Activated naive CD4-positive, alpha-beta T cell treated with anti-CD3 and anti-CD28 coated beads for 36 hours (primary cell): ENCODE measurements around the gene NTMT1. TPM values are rescaled to one million over a fixed set of nuclear protein-coding genes. Genes with fewer than 3 reads are reported as not detected.
A peak's percentile ranks its signal among the peaks of the same experiment; 100 is the strongest.

Source experiments
- CTCF ChIA-PET: fragments of 350-600 bp; sonication (Branson Sonifier 250); formaldehyde crosslinking; loops from one replicate; lab custom pipeline; 2021; ENCODE audit warnings: antibody characterized with exemption; lab: Charles Lee
- DNase-seq: peaks from one replicate; pipeline ENCODE4 v3.0.0-alpha.2; 2020
- H3K27ac Mint-ChIP-seq: one replicate; pipeline ENCODE4 v1.8.0; 2021; ENCODE audit warnings: mild to moderate bottlenecking, mixed read lengths
- H3K27me3 Mint-ChIP-seq: one replicate; pipeline ENCODE4 v1.8.0; 2021; ENCODE audit warnings: low read depth, mixed read lengths
- H3K36me3 Mint-ChIP-seq: one replicate; pipeline ENCODE4 v1.8.0; 2021; ENCODE audit warnings: low read depth, mixed read lengths
- H3K4me1 Mint-ChIP-seq: one replicate; pipeline ENCODE4 v1.8.0; 2021; ENCODE audit warnings: low read depth, mixed read lengths
- H3K4me3 Mint-ChIP-seq: one replicate; pipeline ENCODE4 v1.8.0; 2021; ENCODE audit warnings: mild to moderate bottlenecking, moderate library complexity, mixed read lengths
- H3K9me3 Mint-ChIP-seq: one replicate; pipeline ENCODE4 v1.8.0; 2021; ENCODE audit warnings: mixed read lengths
- intact Hi-C: fragments of 100-400 bp; cut with micrococcal nuclease; formaldehyde crosslinking; loops from one replicate; pipeline ENCODE4 v1.15.1; 2023
- total RNA-seq, 2 experiments: library from RNA; stranded (reverse); gene quantifications; one replicate each; pipeline ENCODE4 v1.2.3, GENCODE V29; 2021

NTMT1 gene
- total RNA-seq, 2 experiments from 2014 or later = 58.6 to 59.3 TPM

DNA sequence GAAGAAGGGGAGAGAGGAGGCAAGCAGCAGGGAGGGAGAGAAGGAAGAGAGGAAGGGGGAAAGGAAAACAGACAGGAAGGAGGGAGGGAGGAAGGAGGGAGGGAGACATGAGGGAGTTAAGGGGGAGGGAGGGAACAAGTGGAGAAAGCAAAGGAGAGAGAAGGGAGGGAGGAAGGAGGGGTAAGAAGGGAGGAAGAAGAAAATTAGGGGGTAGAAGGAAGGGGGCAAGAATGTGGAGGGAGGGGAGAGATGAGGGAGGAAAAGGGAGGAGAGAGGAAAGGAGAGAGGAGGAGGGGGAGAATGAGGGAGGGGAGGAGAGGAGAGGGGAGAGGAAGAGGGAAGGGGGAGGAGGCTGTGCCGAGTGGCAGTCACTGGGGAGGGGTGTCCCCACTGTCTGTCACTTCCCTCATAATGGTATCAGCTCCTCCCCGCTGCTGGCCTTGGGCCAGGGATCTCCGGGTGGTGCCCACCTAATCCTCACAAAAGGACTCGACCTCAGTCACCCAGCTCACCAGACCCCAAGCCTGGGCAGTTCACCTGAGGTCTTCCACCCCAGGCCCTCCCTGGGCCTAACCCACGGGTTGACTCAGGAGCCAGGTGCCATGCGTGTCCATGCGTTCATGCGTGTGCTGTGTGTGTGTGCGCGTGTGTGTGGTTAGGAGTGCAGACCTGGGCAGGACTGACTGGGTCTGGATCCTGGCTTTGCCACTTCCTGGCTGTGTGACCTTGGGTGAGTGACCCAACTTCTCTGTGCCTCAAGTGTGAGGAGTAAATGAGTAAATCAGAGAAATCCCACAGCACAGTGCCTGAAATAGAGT, 23.2 kb upstream of the NTMT1 start:
- peak; percentile 46 for DNase-seq
- H3K9me3 Mint-ChIP-seq = no peaks in the 10 kb centered on the region
- H3K36me3 Mint-ChIP-seq = no peaks in the 10 kb centered on the region
- H3K4me3 Mint-ChIP-seq = no peak overlapping the region
- peaks cover 6% of the 10 kb centered on the region for H3K27me3 Mint-ChIP-seq
- H3K27ac Mint-ChIP-seq = no peak overlapping the region
- CTCF ChIA-PET = no interaction called here
- peaks cover 29% of the 10 kb centered on the region for H3K4me1 Mint-ChIP-seq
- intact Hi-C loops = no loop called here

DNA sequence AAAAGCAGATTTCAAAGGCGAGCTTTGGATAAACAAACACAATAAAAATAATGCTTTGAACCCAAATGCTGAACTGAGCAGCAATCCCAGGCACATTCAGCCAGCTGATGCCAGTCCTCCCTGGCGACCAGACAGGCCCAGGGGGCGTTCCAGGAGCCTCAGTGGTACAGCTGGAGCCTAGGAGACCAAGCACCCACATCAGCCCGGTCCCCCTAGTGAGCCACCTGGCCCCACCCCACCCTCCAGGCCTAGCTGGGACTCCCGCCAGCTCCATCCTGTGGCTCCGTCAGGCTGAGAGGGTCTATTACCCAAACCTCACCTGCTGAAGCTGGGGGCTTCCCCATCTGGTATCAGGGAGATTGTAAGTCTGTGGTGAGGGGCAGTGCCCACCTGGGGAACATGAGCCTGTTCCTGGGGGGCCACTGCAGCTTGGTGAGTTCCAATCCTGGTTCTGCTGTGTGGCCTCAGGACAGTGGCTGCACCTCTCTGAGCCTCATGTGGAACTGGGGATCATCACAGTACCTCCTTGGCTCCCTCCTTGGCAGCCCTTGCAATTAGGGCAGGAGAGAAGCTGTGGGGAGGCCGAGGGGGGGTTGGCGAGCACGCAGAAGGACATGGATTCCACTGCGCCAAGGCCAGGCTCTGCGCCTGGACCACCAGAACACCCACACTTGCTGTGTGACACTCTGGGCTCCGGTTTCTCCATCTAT, 21.8 kb upstream of the NTMT1 start:
- intact Hi-C loops = no loop called here
- no peaks in the 10 kb centered on the region for H3K9me3 Mint-ChIP-seq
- no peak overlapping the region for H3K4me3 Mint-ChIP-seq
- H3K36me3 Mint-ChIP-seq = no peaks in the 10 kb centered on the region
- no peaks in the 10 kb centered on the region for H3K27me3 Mint-ChIP-seq
- H3K4me1 Mint-ChIP-seq = peaks cover 26% of the 10 kb centered on the region
- DNase-seq = no peak
- no peak overlapping the region for H3K27ac Mint-ChIP-seq
- CTCF ChIA-PET = interaction anchor here (0.7 to 3.3 kb wide), 4 partner anchors 12 to 284 kb away, joined by 3 to 18 read pairs (median 3); no protein-coding TSS in a partner anchor

DNA sequence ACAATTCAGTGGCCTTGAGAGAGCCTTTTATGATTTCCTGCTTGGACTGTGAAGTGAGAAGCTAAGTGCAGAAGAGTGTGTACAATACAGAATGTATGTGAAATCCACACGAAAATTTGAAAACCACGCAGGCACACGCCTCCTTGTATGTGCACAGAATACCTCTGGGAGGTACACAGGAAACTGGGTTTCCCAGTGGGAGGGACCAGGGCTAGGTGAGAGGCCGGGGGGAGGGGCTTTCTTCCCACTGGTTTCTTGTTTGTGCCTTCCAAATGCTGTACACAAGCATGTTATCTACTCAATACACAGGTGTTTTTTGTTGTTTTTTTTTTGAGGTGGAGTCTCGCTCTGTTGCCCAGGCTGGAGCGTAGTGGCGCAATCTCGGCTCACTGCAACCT, 21.2 kb upstream of the NTMT1 start:
- Mint-ChIP-seq H3K27me3 (no peaks in the 10 kb centered on the region), H3K36me3 (no peaks in the 10 kb centered on the region), H3K9me3 (no peaks in the 10 kb centered on the region), H3K27ac (no peak overlapping the region), H3K4me1 (peaks cover 29% of the 10 kb centered on the region), H3K4me3 (no peak overlapping the region)
- no peak for DNase-seq
- CTCF ChIA-PET = interaction anchor here (0.7 to 4.8 kb wide), 6 partner anchors 11 to 465 kb away, joined by 3 to 25 read pairs (median 6); no protein-coding TSS in a partner anchor
- intact Hi-C loops = loop anchor here (5.0 kb wide), 1 partner anchor 107 kb away; no protein-coding TSS in a partner anchor

DNA sequence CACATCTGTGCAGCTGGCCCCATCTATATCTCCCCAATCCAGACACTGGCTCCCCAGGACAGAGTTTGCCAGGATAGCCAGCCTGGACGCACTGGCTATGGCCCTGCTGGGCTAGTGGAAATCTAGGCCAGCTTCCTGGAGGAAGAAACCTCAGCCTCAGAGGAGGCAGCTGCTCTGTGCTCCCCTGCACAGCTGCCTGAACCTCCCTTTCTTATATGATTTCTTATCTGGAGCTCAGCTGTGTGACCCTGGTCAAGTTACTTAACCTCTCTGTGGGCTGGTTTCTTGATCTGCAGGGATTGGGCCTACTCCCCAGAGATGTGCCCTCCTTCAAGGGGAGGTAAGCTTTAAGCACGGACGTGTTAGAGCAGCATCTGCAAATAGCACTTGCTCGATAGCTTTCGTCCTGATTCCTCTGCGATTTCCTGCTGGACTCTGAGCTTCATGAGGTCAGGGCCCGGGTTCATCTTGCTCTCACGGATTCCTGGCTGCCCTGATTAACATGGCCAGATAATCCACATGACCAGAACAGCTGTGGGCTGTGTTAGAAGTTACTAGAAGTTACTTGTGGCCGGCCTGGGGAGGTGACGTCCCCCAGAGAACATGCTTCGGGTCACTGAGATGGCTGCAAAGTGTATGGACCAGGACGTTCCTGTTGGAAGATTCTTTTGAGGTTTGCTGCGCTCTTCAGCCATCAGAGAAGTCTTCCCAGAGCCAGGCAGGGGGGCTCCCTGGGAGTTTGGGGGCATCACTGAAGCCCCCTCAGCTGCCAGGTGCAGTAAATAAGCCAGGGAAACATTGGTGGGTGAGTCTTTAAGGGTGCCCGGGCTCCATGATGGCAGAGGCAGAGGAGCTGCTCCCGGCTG, 19.6 kb upstream of the NTMT1 start:
- CTCF ChIA-PET = interaction anchor here (1.5 to 4.8 kb wide), 5 partner anchors 18 to 474 kb away, joined by 5 to 25 read pairs (median 9); no protein-coding TSS in a partner anchor
- DNase-seq = no peak
- H3K27ac Mint-ChIP-seq = no peak overlapping the region
- no peaks in the 10 kb centered on the region for H3K9me3 Mint-ChIP-seq
- peaks cover 37% of the 10 kb centered on the region for H3K4me1 Mint-ChIP-seq
- no peaks in the 10 kb centered on the region for H3K27me3 Mint-ChIP-seq
- intact Hi-C loops = loop anchor here (1.0 to 5.0 kb wide), 3 partner anchors 109 to 431 kb away; no protein-coding TSS in a partner anchor
- H3K36me3 Mint-ChIP-seq = no peaks in the 10 kb centered on the region
- no peak overlapping the region for H3K4me3 Mint-ChIP-seq

DNA sequence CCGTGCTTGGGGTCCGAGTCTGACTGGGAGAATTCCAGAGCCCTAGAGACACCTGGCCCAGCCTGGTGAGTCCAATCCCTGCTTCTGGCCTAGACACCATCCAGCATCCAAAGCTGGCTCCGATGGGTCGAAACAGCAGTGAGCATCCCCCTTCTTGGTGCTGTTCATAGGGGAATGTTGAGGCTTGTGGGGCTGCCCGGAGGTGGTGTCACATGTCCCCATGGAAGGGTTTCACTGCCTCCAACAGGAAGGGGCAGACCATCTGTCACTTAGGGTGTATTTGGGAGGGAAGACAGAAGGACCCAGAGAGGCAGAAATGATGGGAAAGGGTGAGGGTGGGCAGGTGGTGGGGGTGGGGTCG, 19.0 kb upstream of the NTMT1 start:
- peaks cover 37% of the 10 kb centered on the region for H3K4me1 Mint-ChIP-seq
- no peaks in the 10 kb centered on the region for H3K27me3 Mint-ChIP-seq
- no peak overlapping the region for H3K4me3 Mint-ChIP-seq
- CTCF ChIA-PET = interaction anchor here (1.5 to 4.8 kb wide), 5 partner anchors 17 to 475 kb away, joined by 5 to 25 read pairs (median 9); no protein-coding TSS in a partner anchor
- no peaks in the 10 kb centered on the region for H3K36me3 Mint-ChIP-seq
- H3K9me3 Mint-ChIP-seq = no peaks in the 10 kb centered on the region
- no peak for DNase-seq
- intact Hi-C loops = loop anchor here (1.0 to 5.0 kb wide), 3 partner anchors 110 to 432 kb away; no protein-coding TSS in a partner anchor
- H3K27ac Mint-ChIP-seq = peak overlapping the region; percentile 65

DNA sequence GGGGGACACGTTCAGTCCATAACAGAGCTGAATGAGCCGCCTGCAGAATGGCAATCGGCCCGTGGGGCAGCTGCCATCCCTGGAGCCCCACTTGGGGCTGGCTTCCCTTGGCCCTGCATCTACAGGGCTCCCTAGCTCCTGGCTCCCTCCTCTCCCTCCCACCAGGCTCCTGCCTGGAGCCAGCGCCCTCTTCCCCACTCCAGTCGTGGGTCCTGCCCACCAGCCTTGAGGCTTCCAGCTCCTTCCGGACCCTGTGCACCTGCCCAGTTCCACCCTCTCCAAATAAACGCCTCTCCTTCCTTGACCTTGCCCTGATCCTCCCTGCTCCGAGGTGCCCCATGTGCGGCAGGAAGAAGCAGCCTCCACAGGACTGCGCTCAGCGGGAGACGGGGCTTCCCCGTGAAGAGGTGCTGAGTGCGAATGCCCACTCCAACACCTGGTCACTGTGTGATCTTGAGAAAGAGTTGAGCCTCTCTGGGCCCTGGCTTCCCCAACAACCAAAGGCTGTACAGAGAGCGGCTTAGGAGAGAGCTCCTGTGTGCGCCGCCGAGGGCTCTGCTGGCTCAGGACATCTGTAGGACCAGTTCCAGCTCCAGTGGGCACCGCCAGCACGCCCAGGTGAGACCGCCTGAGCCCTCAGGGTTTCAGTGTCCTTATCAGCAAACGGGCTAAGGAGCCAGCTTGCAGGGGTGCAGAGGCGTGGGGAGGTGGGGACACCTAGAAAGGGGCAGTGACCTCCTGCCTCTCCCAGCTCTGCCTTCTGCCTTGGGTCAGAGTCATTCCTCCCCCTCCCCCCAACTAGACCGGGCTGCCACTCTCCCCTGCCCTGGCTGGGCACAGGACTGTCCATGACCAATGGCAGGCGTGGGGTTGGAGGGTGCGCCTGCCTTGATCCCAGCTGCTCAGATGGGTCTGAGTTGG, 17.1 kb upstream of the NTMT1 start:
- no peaks in the 10 kb centered on the region for H3K27me3 Mint-ChIP-seq
- H3K4me1 Mint-ChIP-seq = peaks cover 32% of the 10 kb centered on the region
- no peaks in the 10 kb centered on the region for H3K36me3 Mint-ChIP-seq
- no peak for DNase-seq
- H3K9me3 Mint-ChIP-seq = no peaks in the 10 kb centered on the region
- H3K27ac Mint-ChIP-seq = no peak overlapping the region
- CTCF ChIA-PET = interaction anchor here (0.7 to 4.8 kb wide), 8 partner anchors 12 to 680 kb away, joined by 3 to 25 read pairs (median 4); partner anchors contain the start of genes C9orf50 and IER5L
- intact Hi-C loops = loop anchor here (5.0 kb wide), 1 partner anchor 112 kb away; no protein-coding TSS in a partner anchor
- H3K4me3 Mint-ChIP-seq = no peak overlapping the region

DNA sequence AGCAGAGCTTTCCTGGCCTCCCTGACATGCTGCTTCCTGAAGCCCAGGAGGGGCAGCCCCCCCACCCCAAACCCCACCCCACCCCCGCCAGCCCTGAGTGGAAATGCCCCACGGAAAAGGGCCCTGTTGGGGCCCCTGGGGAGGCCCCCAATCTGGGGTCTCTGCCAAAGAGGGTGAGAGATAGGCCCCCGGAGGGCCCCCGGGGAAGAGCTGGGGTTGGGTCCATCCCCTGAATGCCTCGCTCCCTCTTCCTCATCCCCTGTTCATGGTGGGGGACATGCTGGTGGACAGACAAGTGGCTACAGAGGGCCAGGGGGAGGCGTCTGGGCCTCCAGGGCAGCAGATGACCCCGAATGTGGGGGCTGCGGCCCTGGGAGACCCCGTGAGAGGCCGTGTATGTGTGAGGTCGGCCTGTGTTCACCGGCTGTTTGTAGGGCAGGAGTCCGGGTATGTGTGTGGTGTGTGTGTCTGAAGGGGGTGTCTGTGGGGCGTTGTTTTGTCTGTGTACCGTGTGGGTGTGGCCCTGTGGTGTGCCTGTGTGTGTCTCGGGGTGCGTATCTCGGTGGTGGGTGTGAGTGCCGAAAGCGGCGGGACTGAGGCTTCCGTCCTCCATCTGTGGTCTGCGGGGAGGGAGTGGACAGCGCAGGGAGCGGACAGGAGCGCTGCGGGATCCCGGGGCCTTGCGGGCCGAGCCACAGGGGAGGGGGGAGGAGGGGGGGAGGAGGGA, 16.3 kb upstream of the NTMT1 start:
- intact Hi-C loops = loop anchor here (1.0 to 5.0 kb wide), 4 partner anchors 112 to 478 kb away; no protein-coding TSS in a partner anchor
- no peaks in the 10 kb centered on the region for H3K36me3 Mint-ChIP-seq
- CTCF ChIA-PET = interaction anchor here (0.7 to 4.8 kb wide), 7 partner anchors 11 to 681 kb away, joined by 3 to 25 read pairs (median 4); partner anchors contain the start of genes C9orf50 and IER5L
- H3K27me3 Mint-ChIP-seq = no peaks in the 10 kb centered on the region
- peaks cover 28% of the 10 kb centered on the region for H3K4me1 Mint-ChIP-seq
- H3K4me3 Mint-ChIP-seq = peak overlapping the region; percentile 79
- no peak overlapping the region for H3K27ac Mint-ChIP-seq
- no peaks in the 10 kb centered on the region for H3K9me3 Mint-ChIP-seq
- no peak for DNase-seq

DNA sequence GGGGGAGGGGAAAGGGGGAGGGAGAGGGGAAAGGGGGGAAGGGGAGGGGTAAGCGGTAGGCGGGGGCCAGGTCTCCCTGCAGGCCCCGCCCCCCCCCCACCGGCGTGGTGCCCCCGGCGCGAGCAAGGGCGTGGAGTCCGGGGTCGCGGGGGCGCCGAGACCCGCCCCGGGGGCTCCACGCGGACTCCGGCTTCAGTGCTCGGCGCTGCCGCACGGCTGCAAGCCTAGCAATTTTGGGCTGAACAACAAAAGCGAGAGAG, 15.8 kb upstream of the NTMT1 start:
- Mint-ChIP-seq H3K9me3 (no peaks in the 10 kb centered on the region), H3K27ac (no peak overlapping the region)

DNA sequence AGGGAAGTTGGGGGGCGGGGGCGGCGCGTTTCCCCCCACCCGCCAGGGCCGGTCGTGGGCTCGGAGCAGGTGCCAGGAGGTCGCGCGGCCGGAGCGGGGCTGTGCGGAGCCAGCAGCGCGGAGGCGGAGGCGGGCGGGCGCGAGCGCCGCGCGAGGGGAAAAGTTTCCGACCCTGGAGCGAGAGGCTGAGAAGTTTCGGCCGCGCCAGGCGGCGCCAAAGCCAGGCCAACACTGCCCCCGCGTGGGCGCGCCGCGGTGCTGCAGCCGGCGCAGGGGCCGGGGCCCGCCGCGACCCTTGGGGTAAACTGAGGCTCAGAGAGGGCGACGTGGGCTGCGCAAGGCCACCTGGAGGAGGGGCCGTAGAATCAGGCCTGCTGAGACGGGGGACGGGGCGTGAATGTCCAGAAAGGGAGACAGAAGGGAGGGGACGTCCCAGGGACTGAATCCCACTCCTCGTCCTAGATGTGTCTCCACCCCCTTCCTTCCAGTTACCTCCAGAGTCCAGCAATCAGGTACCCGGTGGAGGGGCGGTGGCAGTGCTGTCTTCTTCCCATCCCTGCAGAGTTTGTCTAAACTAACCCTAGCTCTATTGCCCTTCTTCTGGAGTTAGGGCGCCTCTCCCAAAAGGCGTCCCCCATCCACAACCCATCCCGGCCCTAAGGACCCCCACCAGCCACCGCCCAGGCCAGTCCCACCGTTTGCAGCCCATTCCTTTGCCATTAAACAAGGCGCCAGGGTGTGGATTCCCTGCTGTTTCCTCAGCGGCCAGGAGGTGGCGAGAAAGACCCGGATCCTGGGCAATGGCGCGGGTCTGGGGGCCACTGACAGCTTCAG, 15.3 kb upstream of the NTMT1 start:
- intact Hi-C loops = loop anchor here (1.0 to 2.0 kb wide), 5 partner anchors 14 to 479 kb away; no protein-coding TSS in a partner anchor
- Mint-ChIP-seq H3K27ac (no peak overlapping the region), H3K36me3 (no peaks in the 10 kb centered on the region), H3K4me1 (peaks cover 25% of the 10 kb centered on the region), H3K4me3 (peak overlapping the region; percentile 71), H3K27me3 (no peaks in the 10 kb centered on the region), H3K9me3 (no peaks in the 10 kb centered on the region)
- DNase-seq = peak; percentile 83
- CTCF ChIA-PET = interaction anchor here (0.6 to 3.2 kb wide), 18 partner anchors 12 to 485 kb away, joined by 3 to 42 read pairs (median 3); partner anchors contain the start of genes C9orf50 and NTMT1

More for the DNA sequence above, 15.8 kb upstream of the NTMT1 start:
- no peaks in the 10 kb centered on the region for H3K27me3 Mint-ChIP-seq
- peak overlapping the region; percentile 71 for H3K4me3 Mint-ChIP-seq
- peaks cover 25% of the 10 kb centered on the region for H3K4me1 Mint-ChIP-seq
- no peaks in the 10 kb centered on the region for H3K36me3 Mint-ChIP-seq
- CTCF ChIA-PET = no interaction called here
- intact Hi-C loops = loop anchor here (1.0 to 2.0 kb wide), 3 partner anchors 289 to 479 kb away; no protein-coding TSS in a partner anchor
- DNase-seq = no peak
